Measurements from ENCODE around the gene PCDHB10. TPM values are rescaled to one million over a fixed set of nuclear protein-coding genes. Genes with fewer than 3 reads are reported as not detected.

The PCDHB10 gene
- polyA plus RNA-seq, 1 donor = 2.9 TPM

- Histone ChIP-seq H3K4me3 (ENCODE audit: low read length) (no peak overlapping the region), H3K9me3 (ENCODE audit: control insufficient read depth, low read depth, low read length) (peaks cover 27% of the 10 kb centered on the region), H3K27ac (ENCODE audit: low read length) (no peak overlapping the region), H3K4me1 (ENCODE audit: control insufficient read depth, insufficient read depth, low read length) (no peaks in the 10 kb centered on the region), H3K27me3 (ENCODE audit: control insufficient read depth, insufficient read depth, low read length) (peaks cover 11% of the 10 kb centered on the region), H3K36me3 (ENCODE audit: control insufficient read depth, insufficient read depth, low read length) (no peaks in the 10 kb centered on the region)
- DNase-seq = no peak
- 56% methylated on average over 2 of the region's 32 CpGs for WGBS (ENCODE audit: insufficient coverage, low lambda C conversion rate)
Observed at GRCh38 chr5:141236516-141237313, 44.6 kb downstream of the PCDHB10 start.

DNA sequence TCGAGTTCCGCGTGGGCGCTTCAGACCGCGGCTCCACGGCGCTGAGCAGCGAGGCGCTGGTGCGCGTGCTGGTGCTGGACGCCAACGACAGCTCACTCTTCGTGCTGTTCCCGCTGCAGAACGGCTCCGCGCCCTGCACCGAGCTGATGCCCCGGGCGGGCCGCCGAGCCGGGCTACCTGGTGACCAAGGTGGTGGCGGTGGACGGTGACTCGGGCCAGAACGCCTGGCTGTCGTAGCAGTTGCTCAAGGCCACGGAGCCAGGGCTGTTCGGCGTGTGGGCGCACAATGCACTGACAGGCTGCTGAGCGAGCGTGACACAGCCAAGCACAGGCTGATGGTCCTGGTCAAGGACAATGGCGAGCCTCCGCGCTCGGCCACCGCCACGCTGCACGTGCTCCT is 49.3 kb downstream of the PCDHB10 start:
- Histone ChIP-seq H3K36me3 (ENCODE audit: control insufficient read depth, insufficient read depth, low read length) (no peaks in the 10 kb centered on the region), H3K27me3 (ENCODE audit: control insufficient read depth, insufficient read depth, low read length) (peaks cover 3% of the 10 kb centered on the region), H3K27ac (ENCODE audit: low read length) (no peak overlapping the region), H3K9me3 (ENCODE audit: control insufficient read depth, low read depth, low read length) (peaks cover 28% of the 10 kb centered on the region), H3K4me3 (ENCODE audit: low read length) (no peak overlapping the region), H3K4me1 (ENCODE audit: control insufficient read depth, insufficient read depth, low read length) (no peaks in the 10 kb centered on the region)
- no peak for DNase-seq
- WGBS (ENCODE audit: insufficient coverage, low lambda C conversion rate) = no CpG with 5 or more reads among the region's 43 CpGs

Other genes with a start within 250 kb of the PCDHB10 start
- 2.4 TPM for gene PCDHAC2, start 225.9 kb upstream of the PCDHB10 start, polyA plus RNA-seq
- gene PCDHB1, start 141.0 kb upstream of the PCDHB10 start, polyA plus RNA-seq = 0.31 TPM
- gene PCDHB2, start 97.7 kb upstream of the PCDHB10 start, polyA plus RNA-seq = 1.7 TPM
- gene PCDHB3, start 91.9 kb upstream of the PCDHB10 start, polyA plus RNA-seq = 1.1 TPM
- gene PCDHB4, start 70.5 kb upstream of the PCDHB10 start, polyA plus RNA-seq = 1.6 TPM
- gene PCDHB5, start 57.1 kb upstream of the PCDHB10 start, polyA plus RNA-seq = 2.1 TPM
- 0.96 TPM for gene PCDHB6, start 42.3 kb upstream of the PCDHB10 start, polyA plus RNA-seq
- 1.3 TPM for gene PCDHB7, start 19.7 kb upstream of the PCDHB10 start, polyA plus RNA-seq
- gene PCDHB8, start 14.6 kb upstream of the PCDHB10 start, polyA plus RNA-seq = 0.67 TPM
- gene PCDHB16, start 10.0 kb upstream of the PCDHB10 start, polyA plus RNA-seq = 1.1 TPM
- gene PCDHB9, start 5.2 kb upstream of the PCDHB10 start, polyA plus RNA-seq = 0.73 TPM
- 1.1 TPM for gene PCDHB11, start 7.3 kb downstream of the PCDHB10 start, polyA plus RNA-seq
- 1.2 TPM for gene PCDHB12, start 16.4 kb downstream of the PCDHB10 start, polyA plus RNA-seq
- 1.4 TPM for gene PCDHB13, start 21.6 kb downstream of the PCDHB10 start, polyA plus RNA-seq
- 2.7 TPM for gene PCDHB14, start 31.0 kb downstream of the PCDHB10 start, polyA plus RNA-seq
- 3.0 TPM for gene PCDHB15, start 53.0 kb downstream of the PCDHB10 start, polyA plus RNA-seq
- 0.04 TPM for gene SLC25A2, start 111.7 kb downstream of the PCDHB10 start, polyA plus RNA-seq
- gene TAF7, start 128.4 kb downstream of the PCDHB10 start, polyA plus RNA-seq = 88.9 TPM
- 0.30 TPM for gene PCDHGA1, start 138.2 kb downstream of the PCDHB10 start, polyA plus RNA-seq
- 1.3 TPM for gene PCDHGA2, start 146.4 kb downstream of the PCDHB10 start, polyA plus RNA-seq
- 0.96 TPM for gene PCDHGA3, start 151.5 kb downstream of the PCDHB10 start, polyA plus RNA-seq
- 0.52 TPM for gene PCDHGB1, start 157.7 kb downstream of the PCDHB10 start, polyA plus RNA-seq
- 0.79 TPM for gene PCDHGA4, start 162.7 kb downstream of the PCDHB10 start, polyA plus RNA-seq
- gene PCDHGB2, start 167.6 kb downstream of the PCDHB10 start, polyA plus RNA-seq = 1.0 TPM
- gene PCDHGA5, start 171.8 kb downstream of the PCDHB10 start, polyA plus RNA-seq = 1.5 TPM
- 0.85 TPM for gene PCDHGB3, start 177.9 kb downstream of the PCDHB10 start, polyA plus RNA-seq
- gene PCDHGA6, start 181.5 kb downstream of the PCDHB10 start, polyA plus RNA-seq = 1.9 TPM
- 0.69 TPM for gene PCDHGA7, start 190.4 kb downstream of the PCDHB10 start, polyA plus RNA-seq
- 1.4 TPM for gene PCDHGB4, start 195.3 kb downstream of the PCDHB10 start, polyA plus RNA-seq
- 0.19 TPM for gene PCDHGA8, start 200.3 kb downstream of the PCDHB10 start, polyA plus RNA-seq
- 1.8 TPM for gene PCDHGB5, start 205.6 kb downstream of the PCDHB10 start, polyA plus RNA-seq
- gene PCDHGA9, start 210.4 kb downstream of the PCDHB10 start, polyA plus RNA-seq = 1.9 TPM
- 2.9 TPM for gene PCDHGB6, start 215.7 kb downstream of the PCDHB10 start, polyA plus RNA-seq
- 2.1 TPM for gene PCDHGA10, start 220.6 kb downstream of the PCDHB10 start, polyA plus RNA-seq
- gene PCDHGB7, start 225.3 kb downstream of the PCDHB10 start, polyA plus RNA-seq = 3.6 TPM
- gene PCDHGA11, start 228.7 kb downstream of the PCDHB10 start, polyA plus RNA-seq = 1.4 TPM
- 0.81 TPM for gene PCDHGA12, start 238.2 kb downstream of the PCDHB10 start, polyA plus RNA-seq